Uterus (tissue), 4 donors: ENCODE data around the gene DHRS12. TPM values are rescaled to one million over a fixed set of nuclear protein-coding genes. Genes with fewer than 3 reads are reported as not detected.

Experiments
- DNase-seq, 2 donors: peaks; one replicate each; pipeline ENCODE4 v3.0.0-alpha.2; 2019 to 2020
- H3K27ac ChIP-seq, 2 donors: fragments of 200-600 bp; sonication (generic); 1 replicate in 1 of 2; 2 replicates in 1 of 2; pipeline ENCODE4 v1.5.1; 2016 to 2018
- H3K27me3 ChIP-seq, 2 donors: fragments of 200-600 bp; sonication (generic); one replicate each; pipeline ENCODE4 v1.5.1; 2018 to 2019; ENCODE audit warnings: control low read depth in 1 of 2
- H3K36me3 ChIP-seq, 2 donors: fragments of 200-600 bp; sonication (generic); one replicate each; pipeline ENCODE4 v1.5.1; 2019; ENCODE audit warnings: control low read depth in 1 of 2
- H3K4me1 ChIP-seq, 2 donors: fragments of 200-600 bp; sonication (generic); one replicate each; pipeline ENCODE4 v1.5.1; 2018 to 2019; ENCODE audit warnings: control low read depth in 1 of 2
- H3K4me3 ChIP-seq, 2 donors: fragments of 200-600 bp; sonication (generic); 1 replicate in 1 of 2; 2 replicates in 1 of 2; pipeline ENCODE4 v1.5.1; 2018 to 2019; ENCODE audit warnings: mild to moderate bottlenecking in 1 of 2
- H3K9me3 ChIP-seq, 2 donors: fragments of 200-600 bp; sonication (generic); one replicate each; pipeline ENCODE4 v1.5.1; 2019; ENCODE audit warnings: control low read depth in 1 of 2
- POLR2A ChIP-seq, 2 donors: fragments of 450-650 bp; IDR thresholded peaks; one replicate each; pipeline ENCODE4 v1.6.1; 2016; ENCODE audit warnings: antibody characterized with exemption in 2 of 2, mild to moderate bottlenecking in 1 of 2, moderate library complexity in 1 of 2
- intact Hi-C: fragments of 100-400 bp; cut with DNase I; formaldehyde crosslinking; loops from one replicate; pipeline ENCODE4 v1.15.1; 2023; ENCODE audit warnings: low total_unique reads
- total RNA-seq, 4 donors: library from RNA; depleted of rRNA in 3 of 4; stranded (reverse); fragments of >200 nt in 3 of 4; gene quantifications; one replicate each; pipeline versions ENCODE4 v1.1.0 to v1.2.4, GENCODE V29; 2014 to 2023
- TF ChIP-seq, protein P1 (sequence below), 4 experiments: fragments of 200-600 bp in 2 of 4; fragments of 450-650 bp in 2 of 4; sonication (generic) in 2 of 4; IDR thresholded peaks; one replicate each; pipeline ENCODE4 v1.5.1; 2016 to 2019; ENCODE audit warnings: antibody characterized with exemption in 4 of 4, mild to moderate bottlenecking in 2 of 4, moderate library complexity in 1 of 4
- donor health status: DM: yes; HTN: yes; CAD: no.

Gene DHRS12
- total RNA-seq, 4 donors from 2014 or later, result 5.4 to 18.8 (median 8.5) TPM

DNA sequence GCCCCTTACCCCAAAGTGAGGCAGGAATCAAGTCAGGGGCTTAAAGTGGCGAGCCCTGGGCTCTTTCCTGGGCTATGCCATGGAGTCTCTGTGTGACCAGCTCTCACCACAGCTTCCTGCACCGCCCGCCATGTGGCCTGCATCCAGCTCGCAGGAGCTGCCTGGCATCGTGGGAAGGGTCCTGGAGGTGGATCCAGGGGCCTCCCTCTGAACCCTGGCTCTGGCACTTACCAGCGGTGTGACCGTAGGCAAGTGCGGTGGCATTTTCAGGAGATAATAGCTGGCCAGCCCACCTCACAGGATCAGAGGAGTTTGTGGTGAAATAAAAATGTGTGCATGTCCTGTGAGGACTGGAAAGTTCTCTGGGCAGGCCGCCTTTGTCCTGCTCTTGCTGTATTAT, 26.0 kb downstream of the DHRS12 start:
- no peak for TF ChIP-seq POLR2A (IDR thresholded peaks at IDR 0.05)
- TF ChIP-seq, protein P1, sequence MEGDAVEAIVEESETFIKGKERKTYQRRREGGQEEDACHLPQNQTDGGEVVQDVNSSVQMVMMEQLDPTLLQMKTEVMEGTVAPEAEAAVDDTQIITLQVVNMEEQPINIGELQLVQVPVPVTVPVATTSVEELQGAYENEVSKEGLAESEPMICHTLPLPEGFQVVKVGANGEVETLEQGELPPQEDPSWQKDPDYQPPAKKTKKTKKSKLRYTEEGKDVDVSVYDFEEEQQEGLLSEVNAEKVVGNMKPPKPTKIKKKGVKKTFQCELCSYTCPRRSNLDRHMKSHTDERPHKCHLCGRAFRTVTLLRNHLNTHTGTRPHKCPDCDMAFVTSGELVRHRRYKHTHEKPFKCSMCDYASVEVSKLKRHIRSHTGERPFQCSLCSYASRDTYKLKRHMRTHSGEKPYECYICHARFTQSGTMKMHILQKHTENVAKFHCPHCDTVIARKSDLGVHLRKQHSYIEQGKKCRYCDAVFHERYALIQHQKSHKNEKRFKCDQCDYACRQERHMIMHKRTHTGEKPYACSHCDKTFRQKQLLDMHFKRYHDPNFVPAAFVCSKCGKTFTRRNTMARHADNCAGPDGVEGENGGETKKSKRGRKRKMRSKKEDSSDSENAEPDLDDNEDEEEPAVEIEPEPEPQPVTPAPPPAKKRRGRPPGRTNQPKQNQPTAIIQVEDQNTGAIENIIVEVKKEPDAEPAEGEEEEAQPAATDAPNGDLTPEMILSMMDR (IDR thresholded peaks at IDR 0.05), result no peak
- Histone ChIP-seq H3K27me3 (no peaks in the 10 kb centered on the region), H3K9me3 (no peaks in the 10 kb centered on the region), H3K4me1 (no peaks in the 10 kb centered on the region), H3K36me3 (no peaks in the 10 kb centered on the region), H3K4me3 (no peak overlapping the region), H3K27ac (no peak overlapping the region)
- intact Hi-C loops, result no loop called here
- DNase-seq, result no peak

DNA sequence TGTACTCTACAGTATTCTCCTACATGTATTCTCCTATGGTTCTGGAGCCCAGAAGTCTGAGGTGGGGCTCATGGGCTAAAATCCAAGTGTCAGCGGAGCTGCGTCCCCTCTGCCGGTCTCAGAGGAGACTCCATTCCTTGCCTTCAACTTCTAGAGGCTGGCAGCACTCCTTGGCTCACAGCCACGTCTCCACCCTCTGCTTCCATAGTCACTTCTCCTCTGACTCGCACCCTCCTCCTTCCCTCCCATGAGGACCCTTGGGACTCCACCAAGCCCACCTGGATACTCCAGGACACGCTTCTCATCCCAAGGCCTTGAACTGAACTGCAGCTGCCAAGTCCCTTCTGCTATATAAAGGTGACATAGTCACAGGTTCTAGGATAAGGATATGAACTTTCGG, 27.8 kb downstream of the DHRS12 start:
- H3K4me1 ChIP-seq, result no peaks in the 10 kb centered on the region
- H3K27ac ChIP-seq, result no peak overlapping the region
- no peaks in the 10 kb centered on the region for H3K36me3 ChIP-seq
- H3K27me3 ChIP-seq, result no peaks in the 10 kb centered on the region
- intact Hi-C loops, result no loop called here
- no peak overlapping the region for H3K4me3 ChIP-seq
- DNase-seq, result no peak
- H3K9me3 ChIP-seq, result no peaks in the 10 kb centered on the region
- TF ChIP-seq, protein P1 (IDR thresholded peaks at IDR 0.05), result no peak
- no peak for TF ChIP-seq POLR2A (IDR thresholded peaks at IDR 0.05)

DNA sequence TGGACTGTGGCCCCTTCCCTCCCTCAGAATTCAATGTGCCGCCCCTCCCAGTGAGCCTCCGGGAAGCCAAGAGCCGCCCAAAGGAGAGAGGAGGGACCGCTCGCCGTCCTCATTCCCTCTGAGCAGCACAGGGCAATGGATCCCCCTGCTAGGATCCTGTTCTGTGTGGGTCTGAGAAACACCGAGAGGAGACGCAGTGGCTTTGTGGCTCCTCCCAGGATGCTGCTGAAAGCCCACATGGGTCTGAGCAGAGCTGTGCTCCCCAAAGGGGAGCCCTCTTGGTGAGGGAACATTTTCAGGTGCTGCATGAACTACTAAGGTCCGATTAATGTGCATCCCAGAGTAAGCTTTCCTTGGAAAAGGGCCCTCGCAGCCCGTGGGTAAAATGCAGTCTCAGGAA, 30.4 kb downstream of the DHRS12 start:
- TF ChIP-seq POLR2A (IDR thresholded peaks at IDR 0.05), result no peak
- TF ChIP-seq, protein P1 (IDR thresholded peaks at IDR 0.05), result no peak
- Histone ChIP-seq H3K4me3 (no peak overlapping the region), H3K36me3 (no peaks in the 10 kb centered on the region), H3K27ac (no peak overlapping the region), H3K4me1 (peaks cover 9 to 10% of the 10 kb centered on the region in 2 donors), H3K9me3 (no peaks in the 10 kb centered on the region), H3K27me3 (no peaks in the 10 kb centered on the region)
- no peak for DNase-seq
- intact Hi-C loops, result no loop called here

DNA sequence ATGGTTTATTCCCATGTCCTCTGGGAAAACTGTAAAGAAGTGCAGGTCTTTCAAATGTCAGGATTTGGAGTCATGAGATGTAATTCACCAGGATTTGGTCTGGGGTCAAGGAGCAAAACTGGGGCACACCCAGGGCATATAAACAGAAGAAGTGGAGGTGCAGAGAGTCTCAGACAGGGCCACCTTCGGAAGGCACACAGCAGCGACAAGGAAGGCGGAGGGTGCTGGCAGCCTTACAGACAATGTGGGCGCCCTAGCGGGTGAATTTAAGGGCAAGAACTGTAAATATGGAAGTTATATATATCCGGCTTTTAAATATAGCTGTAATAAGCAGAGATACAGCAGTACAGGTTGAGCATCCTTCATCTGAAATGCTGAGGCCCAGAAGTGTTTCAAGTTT, 31.2 kb downstream of the DHRS12 start:
- intact Hi-C loops, result no loop called here
- peak overlapping the region; percentile 27 to 92 for H3K27ac ChIP-seq
- no peaks in the 10 kb centered on the region for H3K36me3 ChIP-seq
- H3K27me3 ChIP-seq, result no peaks in the 10 kb centered on the region
- no peaks in the 10 kb centered on the region for H3K9me3 ChIP-seq
- H3K4me1 ChIP-seq, result peaks cover 9 to 10% of the 10 kb centered on the region in 2 donors
- no peak overlapping the region for H3K4me3 ChIP-seq
- no peak for DNase-seq
- TF ChIP-seq, protein P1 (IDR thresholded peaks at IDR 0.05), result no peak
- TF ChIP-seq POLR2A (IDR thresholded peaks at IDR 0.05), result no peak

DNA sequence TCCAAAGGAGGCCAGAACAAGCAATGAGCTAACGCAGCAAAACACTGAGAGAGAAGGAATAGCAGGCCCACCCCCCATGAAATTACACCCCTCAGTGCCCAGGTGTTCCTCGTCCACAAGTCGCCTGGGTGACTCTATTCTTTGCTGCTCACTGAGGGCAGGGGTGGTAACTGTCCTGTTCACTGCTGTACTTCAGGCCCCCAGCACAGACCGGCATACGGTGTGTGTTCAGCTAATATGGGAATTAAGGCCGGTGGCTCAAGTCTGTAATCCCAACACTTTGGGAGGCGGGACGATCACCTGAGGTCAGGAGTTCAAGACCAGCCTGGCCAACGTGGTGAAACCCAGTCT, 31.9 kb downstream of the DHRS12 start:
- no peak for DNase-seq
- H3K4me3 ChIP-seq, result no peak overlapping the region
- H3K27me3 ChIP-seq, result no peaks in the 10 kb centered on the region
- H3K4me1 ChIP-seq, result peaks cover 9 to 10% of the 10 kb centered on the region in 2 donors
- no peak for TF ChIP-seq POLR2A (IDR thresholded peaks at IDR 0.05)
- TF ChIP-seq, protein P1 (IDR thresholded peaks at IDR 0.05), result no peak
- peak overlapping the region; percentile 92 to 96 for H3K27ac ChIP-seq
- no peaks in the 10 kb centered on the region for H3K9me3 ChIP-seq
- intact Hi-C loops, result no loop called here
- H3K36me3 ChIP-seq, result no peaks in the 10 kb centered on the region
